ENCODE data around the gene UBAC1.
A peak's percentile ranks its signal among the peaks of the same experiment; 100 is the strongest.

The UBAC1 gene

GRCh38 chr9:135927195-135928013 lies 33.8 kb downstream of the UBAC1 start:
- DNase-seq: peak in 1 of 3 donors; percentile 14
- no peak overlapping the region for H3K27ac ChIP-seq (ENCODE audit: insufficient read depth in 1 of 2, low read depth in 1 of 2, low read length in 2 of 2, poor library complexity in 1 of 2, severe bottlenecking in 2 of 2)
- peaks cover 0 to 20% (median 19%) of the 10 kb centered on the region in 4 experiments for H3K4me1 ChIP-seq (ENCODE audit: control extremely low read depth in 1 of 4, control insufficient read depth in 4 of 4, insufficient read depth in 4 of 4, low read length in 3 of 4)
- no peaks in the 10 kb centered on the region for H3K9me3 ChIP-seq (ENCODE audit: control extremely low read depth in 1 of 5, control insufficient read depth in 4 of 5, insufficient read depth in 2 of 5, low read depth in 1 of 5, low read length in 4 of 5)
- POLR2A ChIA-PET: no interaction called here
- CTCF ChIA-PET: interaction anchor here (0.6 kb wide), 1 partner anchor 162 kb away, joined by 3 read pairs; no protein-coding TSS in a partner anchor
- WGBS (ENCODE audit: insufficient coverage): 82% methylated on average over 16 of the region's 25 CpGs
- H3K27me3 ChIP-seq (replicated peaks in 2 of 5; ENCODE audit: control insufficient read depth in 4 of 5, insufficient read depth in 5 of 5, low read length in 4 of 5): no peaks in the 10 kb centered on the region
- peaks cover 2 to 23% (median 16%) of the 10 kb centered on the region in 4 experiments for H3K36me3 ChIP-seq (ENCODE audit: control insufficient read depth in 4 of 4, insufficient read depth in 4 of 4, low read length in 3 of 4)
- H3K4me3 ChIP-seq (ENCODE audit: control insufficient read depth in 1 of 7, extremely low read depth in 1 of 7, insufficient read depth in 4 of 7, low read depth in 2 of 7, low read length in 6 of 7): peak overlapping the region in 1 of 7 experiments; percentile 26

GRCh38 chr9:135926402-135927194 lies 34.6 kb downstream of the UBAC1 start:
- Histone ChIP-seq H3K27ac (ENCODE audit: insufficient read depth in 1 of 2, low read depth in 1 of 2, low read length in 2 of 2, poor library complexity in 1 of 2, severe bottlenecking in 2 of 2) (no peak overlapping the region), H3K9me3 (ENCODE audit: control extremely low read depth in 1 of 5, control insufficient read depth in 4 of 5, insufficient read depth in 2 of 5, low read depth in 1 of 5, low read length in 4 of 5) (no peaks in the 10 kb centered on the region), H3K27me3 (replicated peaks in 2 of 5; ENCODE audit: control insufficient read depth in 4 of 5, insufficient read depth in 5 of 5, low read length in 4 of 5) (no peaks in the 10 kb centered on the region), H3K4me1 (ENCODE audit: control extremely low read depth in 1 of 4, control insufficient read depth in 4 of 4, insufficient read depth in 4 of 4, low read length in 3 of 4) (peaks cover 0 to 20% (median 19%) of the 10 kb centered on the region in 4 experiments), H3K36me3 (ENCODE audit: control insufficient read depth in 4 of 4, insufficient read depth in 4 of 4, low read length in 3 of 4) (peaks cover 2 to 21% (median 13%) of the 10 kb centered on the region in 4 experiments), H3K4me3 (ENCODE audit: control insufficient read depth in 1 of 7, extremely low read depth in 1 of 7, insufficient read depth in 4 of 7, low read depth in 2 of 7, low read length in 6 of 7) (peak overlapping the region in 2 of 7 experiments; percentile 11 to 26)
- peak; percentile 86 to 98 (median 97) for DNase-seq
- 39% methylated on average over 23 of the region's 27 CpGs for WGBS (ENCODE audit: insufficient coverage)
- CTCF ChIA-PET: interaction anchor here (0.9 kb wide), 1 partner anchor 62 kb away, joined by 4 read pairs; no protein-coding TSS in a partner anchor
- POLR2A ChIA-PET: no interaction called here

GRCh38 chr9:135925496-135926133 lies 35.6 kb downstream of the UBAC1 start:
- ChIA-PET POLR2A (no interaction called here), CTCF (interaction anchor here (0.9 kb wide), 1 partner anchor 61 kb away, joined by 4 read pairs; no protein-coding TSS in a partner anchor)
- H3K9me3 ChIP-seq (ENCODE audit: control extremely low read depth in 1 of 5, control insufficient read depth in 4 of 5, insufficient read depth in 2 of 5, low read depth in 1 of 5, low read length in 4 of 5): no peaks in the 10 kb centered on the region
- no peaks in the 10 kb centered on the region for H3K27me3 ChIP-seq (replicated peaks in 2 of 5; ENCODE audit: control insufficient read depth in 4 of 5, insufficient read depth in 5 of 5, low read length in 4 of 5)
- no peak for DNase-seq
- peaks cover 0 to 20% (median 19%) of the 10 kb centered on the region in 4 experiments for H3K4me1 ChIP-seq (ENCODE audit: control extremely low read depth in 1 of 4, control insufficient read depth in 4 of 4, insufficient read depth in 4 of 4, low read length in 3 of 4)
- H3K36me3 ChIP-seq (ENCODE audit: control insufficient read depth in 4 of 4, insufficient read depth in 4 of 4, low read length in 3 of 4): peaks cover 2 to 12% (median 5%) of the 10 kb centered on the region in 4 experiments
- no peak overlapping the region for H3K27ac ChIP-seq (ENCODE audit: insufficient read depth in 1 of 2, low read depth in 1 of 2, low read length in 2 of 2, poor library complexity in 1 of 2, severe bottlenecking in 2 of 2)
- 97% methylated on average over 17 of the region's 19 CpGs for WGBS (ENCODE audit: insufficient coverage)
- no peak overlapping the region for H3K4me3 ChIP-seq (ENCODE audit: control insufficient read depth in 1 of 7, extremely low read depth in 1 of 7, insufficient read depth in 4 of 7, low read depth in 2 of 7, low read length in 6 of 7)

- peaks cover 0 to 20% (median 19%) of the 10 kb centered on the region in 4 experiments for H3K4me1 ChIP-seq (ENCODE audit: control extremely low read depth in 1 of 4, control insufficient read depth in 4 of 4, insufficient read depth in 4 of 4, low read length in 3 of 4)
- no peaks in the 10 kb centered on the region for H3K27me3 ChIP-seq (replicated peaks in 2 of 5; ENCODE audit: control insufficient read depth in 4 of 5, insufficient read depth in 5 of 5, low read length in 4 of 5)
- H3K36me3 ChIP-seq (ENCODE audit: control insufficient read depth in 4 of 4, insufficient read depth in 4 of 4, low read length in 3 of 4): peaks cover 2 to 9% (median 4%) of the 10 kb centered on the region in 4 experiments
- CTCF ChIA-PET: no interaction called here
- H3K9me3 ChIP-seq (ENCODE audit: control extremely low read depth in 1 of 5, control insufficient read depth in 4 of 5, insufficient read depth in 2 of 5, low read depth in 1 of 5, low read length in 4 of 5): no peaks in the 10 kb centered on the region
- H3K27ac ChIP-seq (ENCODE audit: insufficient read depth in 1 of 2, low read depth in 1 of 2, low read length in 2 of 2, poor library complexity in 1 of 2, severe bottlenecking in 2 of 2): no peak overlapping the region
- H3K4me3 ChIP-seq (ENCODE audit: control insufficient read depth in 1 of 7, extremely low read depth in 1 of 7, insufficient read depth in 4 of 7, low read depth in 2 of 7, low read length in 6 of 7): no peak overlapping the region
- POLR2A ChIA-PET: no interaction called here
- peak in 2 of 3 donors; percentile 20 to 23 for DNase-seq
- WGBS (ENCODE audit: insufficient coverage): 90% methylated on average over 26 of the region's 27 CpGs
These were observed 36.4 kb downstream of the UBAC1 start for GRCh38 chr9:135924628-135925338.

GRCh38 chr9:135923508-135923907 lies 37.7 kb downstream of the UBAC1 start:
- ChIA-PET CTCF (no interaction called here), POLR2A (no interaction called here)
- Histone ChIP-seq H3K27me3 (replicated peaks in 2 of 5; ENCODE audit: control insufficient read depth in 4 of 5, insufficient read depth in 5 of 5, low read length in 4 of 5) (no peaks in the 10 kb centered on the region), H3K4me1 (ENCODE audit: control extremely low read depth in 1 of 4, control insufficient read depth in 4 of 4, insufficient read depth in 4 of 4, low read length in 3 of 4) (peaks cover 0 to 20% (median 19%) of the 10 kb centered on the region in 4 experiments), H3K27ac (ENCODE audit: insufficient read depth in 1 of 2, low read depth in 1 of 2, low read length in 2 of 2, poor library complexity in 1 of 2, severe bottlenecking in 2 of 2) (no peak overlapping the region), H3K4me3 (ENCODE audit: control insufficient read depth in 1 of 7, extremely low read depth in 1 of 7, insufficient read depth in 4 of 7, low read depth in 2 of 7, low read length in 6 of 7) (no peak overlapping the region), H3K36me3 (ENCODE audit: control insufficient read depth in 4 of 4, insufficient read depth in 4 of 4, low read length in 3 of 4) (peaks cover 2 to 9% (median 4%) of the 10 kb centered on the region in 4 experiments), H3K9me3 (ENCODE audit: control extremely low read depth in 1 of 5, control insufficient read depth in 4 of 5, insufficient read depth in 2 of 5, low read depth in 1 of 5, low read length in 4 of 5) (peaks cover 0 to 7% (median 5%) of the 10 kb centered on the region in 5 experiments)
- 93% methylated on average over 12 of the region's 13 CpGs for WGBS (ENCODE audit: insufficient coverage)
- no peak for DNase-seq

- no peak for DNase-seq
- Histone ChIP-seq H3K9me3 (ENCODE audit: control extremely low read depth in 1 of 5, control insufficient read depth in 4 of 5, insufficient read depth in 2 of 5, low read depth in 1 of 5, low read length in 4 of 5) (peaks cover 0 to 20% (median 15%) of the 10 kb centered on the region in 5 experiments), H3K27ac (ENCODE audit: insufficient read depth in 1 of 2, low read depth in 1 of 2, low read length in 2 of 2, poor library complexity in 1 of 2, severe bottlenecking in 2 of 2) (no peak overlapping the region), H3K36me3 (ENCODE audit: control insufficient read depth in 4 of 4, insufficient read depth in 4 of 4, low read length in 3 of 4) (peaks cover 2 to 9% (median 3%) of the 10 kb centered on the region in 4 experiments), H3K4me3 (ENCODE audit: control insufficient read depth in 1 of 7, extremely low read depth in 1 of 7, insufficient read depth in 4 of 7, low read depth in 2 of 7, low read length in 6 of 7) (no peak overlapping the region), H3K4me1 (ENCODE audit: control extremely low read depth in 1 of 4, control insufficient read depth in 4 of 4, insufficient read depth in 4 of 4, low read length in 3 of 4) (peaks cover 0 to 8% (median 7%) of the 10 kb centered on the region in 4 experiments), H3K27me3 (replicated peaks in 2 of 5; ENCODE audit: control insufficient read depth in 4 of 5, insufficient read depth in 5 of 5, low read length in 4 of 5) (no peaks in the 10 kb centered on the region)
- CTCF ChIA-PET: no interaction called here
- POLR2A ChIA-PET: no interaction called here
- WGBS (ENCODE audit: insufficient coverage): 98% methylated on average over 9 of the region's 14 CpGs
These were observed 39.3 kb downstream of the UBAC1 start for GRCh38 chr9:135921749-135922310.

Data from common myeloid progenitor, CD34-positive (primary cell).